Right lobe of liver (tissue), 6 donors: Measurements from ENCODE around the gene EPHX1. TPM values are rescaled to one million over a fixed set of nuclear protein-coding genes. Genes with fewer than 3 reads are reported as not detected.
A peak's percentile ranks its signal among the peaks of the same experiment; 100 is the strongest.

Experiments
- ATAC-seq, 4 donors: fragments of 200-7000 bp; cut with Tn5 transposase; one replicate each; pipeline ENCODE4 v1.9.1; 2020; ENCODE audit warnings: mild to moderate bottlenecking in 4 of 4, moderate library complexity in 4 of 4
- DNase-seq, 3 donors: peaks; one replicate each; pipeline ENCODE4 v3.0.0-alpha.2; 2020
- H3K27ac ChIP-seq, 3 donors: fragments of 200-600 bp; one replicate each; pipeline ENCODE4 v1.8.0; 2022
- H3K27me3 ChIP-seq, 2 donors: fragments of 200-600 bp; one replicate each; pipeline ENCODE4 v1.8.0; 2022
- H3K36me3 ChIP-seq, 4 donors: fragments of 200-600 bp; sonication (generic) in 1 of 4; one replicate each; pipeline versions ENCODE4 v1.5.1 to v1.8.0; 2017 to 2022; ENCODE audit warnings: control low read depth in 1 of 4
- H3K4me1 ChIP-seq, 4 donors: fragments of 200-600 bp; sonication (generic) in 1 of 4; one replicate each; pipeline versions ENCODE4 v1.5.1 to v1.8.0; 2017 to 2022; ENCODE audit warnings: control low read depth in 1 of 4
- H3K4me3 ChIP-seq, 3 donors: fragments of 200-600 bp; one replicate each; pipeline ENCODE4 v1.8.0; 2022
- H3K9me3 ChIP-seq, 4 donors: fragments of 200-600 bp; sonication (generic) in 1 of 4; one replicate each; pipeline versions ENCODE4 v1.5.1 to v1.8.0; 2017 to 2022; ENCODE audit warnings: control low read depth in 1 of 4
- POLR2A ChIP-seq: fragments of 450-650 bp; IDR thresholded peaks from one replicate; pipeline ENCODE4 v1.6.1; 2017; ENCODE audit warnings: antibody characterized with exemption, mild to moderate bottlenecking
- WGBS: methylation state at CpG from one replicate; pipeline ENCODE4 v1.1.6; 2018; ENCODE audit warnings: low coverage, low lambda C conversion rate; ENCODE audit not compliant: insufficient coverage; ENCODE audit errors: missing lambda C conversion rate; 5-methylcytosine and 5-hydroxymethylcytosine counted together
- intact Hi-C, 2 donors: fragments of 100-400 bp; cut with DNase I; formaldehyde crosslinking; loops; one replicate each; pipeline versions ENCODE4 v1.11.2 to v1.14.1; 2022
- total RNA-seq, 6 experiments: library from RNA; depleted of rRNA in 2 of 6; stranded (reverse); fragments of >200 nt in 2 of 6; fragmentation: NEBNext Ultra II Directional in 3 of 6; extraction: Animal tissue kit (Norgen Biotek cat#: 25700) in 3 of 6; gene quantifications; one replicate each; pipeline versions ENCODE4 v1.1.0 to v1.2.4, GENCODE V29; 2016 to 2023
- TF ChIP-seq, protein P1 (sequence below), 4 donors: fragments of 200-600 bp in 3 of 4; fragments of 450-650 bp in 1 of 4; IDR thresholded peaks; one replicate each; pipeline versions ENCODE4 v1.5.1 to v1.8.0; 2016 to 2022; ENCODE audit warnings: antibody characterized with exemption in 4 of 4, mild to moderate bottlenecking in 2 of 4
- donor health status: DM: no; HTN: yes; CAD: no.
- donor health status: DM: no; HTN: no; CAD: no.
- donor health status: DM: no; HTN: no; CAD: no.
- donor health status: DM: no; HTN: yes; CAD: no.
- donor health status: DM: no; HTN: yes; CAD: no.

EPHX1 gene
- total RNA-seq, 6 experiments from 2014 or later = 331 to 4,402 (median 1,032) TPM

DNA sequence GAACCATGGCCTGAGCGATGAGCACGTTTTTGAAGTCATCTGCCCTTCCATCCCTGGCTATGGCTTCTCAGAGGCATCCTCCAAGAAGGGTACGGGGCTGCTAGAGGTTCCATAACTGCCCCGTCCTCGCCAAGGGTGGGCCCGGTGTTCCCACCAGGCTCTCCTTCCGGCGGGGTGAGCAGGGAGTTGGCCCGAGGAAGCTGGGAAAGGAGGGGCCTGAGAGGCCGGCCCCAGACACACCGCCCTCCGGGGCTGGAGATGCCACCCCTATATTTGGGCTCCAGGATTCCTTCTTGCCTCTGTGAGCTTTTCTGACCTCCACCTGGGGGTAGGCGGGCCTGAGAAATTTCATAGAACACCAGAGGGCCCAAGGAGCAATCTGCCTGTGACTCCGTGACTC is 28.9 kb downstream of the EPHX1 start:
- H3K27ac ChIP-seq = no peak overlapping the region
- peaks cover 3 to 99% (median 49%) of the 10 kb centered on the region in 4 donors for H3K36me3 ChIP-seq
- no peak for TF ChIP-seq POLR2A
- TF ChIP-seq, protein P1, sequence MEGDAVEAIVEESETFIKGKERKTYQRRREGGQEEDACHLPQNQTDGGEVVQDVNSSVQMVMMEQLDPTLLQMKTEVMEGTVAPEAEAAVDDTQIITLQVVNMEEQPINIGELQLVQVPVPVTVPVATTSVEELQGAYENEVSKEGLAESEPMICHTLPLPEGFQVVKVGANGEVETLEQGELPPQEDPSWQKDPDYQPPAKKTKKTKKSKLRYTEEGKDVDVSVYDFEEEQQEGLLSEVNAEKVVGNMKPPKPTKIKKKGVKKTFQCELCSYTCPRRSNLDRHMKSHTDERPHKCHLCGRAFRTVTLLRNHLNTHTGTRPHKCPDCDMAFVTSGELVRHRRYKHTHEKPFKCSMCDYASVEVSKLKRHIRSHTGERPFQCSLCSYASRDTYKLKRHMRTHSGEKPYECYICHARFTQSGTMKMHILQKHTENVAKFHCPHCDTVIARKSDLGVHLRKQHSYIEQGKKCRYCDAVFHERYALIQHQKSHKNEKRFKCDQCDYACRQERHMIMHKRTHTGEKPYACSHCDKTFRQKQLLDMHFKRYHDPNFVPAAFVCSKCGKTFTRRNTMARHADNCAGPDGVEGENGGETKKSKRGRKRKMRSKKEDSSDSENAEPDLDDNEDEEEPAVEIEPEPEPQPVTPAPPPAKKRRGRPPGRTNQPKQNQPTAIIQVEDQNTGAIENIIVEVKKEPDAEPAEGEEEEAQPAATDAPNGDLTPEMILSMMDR (IDR thresholded peaks at IDR 0.05) = no peak
- no peak overlapping the region for H3K4me3 ChIP-seq
- intact Hi-C loops = no loop called here
- H3K4me1 ChIP-seq = peaks cover 0 to 30% (median 3%) of the 10 kb centered on the region in 4 donors
- no peaks in the 10 kb centered on the region for H3K27me3 ChIP-seq
- H3K9me3 ChIP-seq = no peaks in the 10 kb centered on the region
- ATAC-seq = peak in 1 of 4 donors; percentile 2
- 60% methylated on average over 5 of the region's 14 CpGs for WGBS
- DNase-seq = peak in 1 of 3 donors; percentile 47

DNA sequence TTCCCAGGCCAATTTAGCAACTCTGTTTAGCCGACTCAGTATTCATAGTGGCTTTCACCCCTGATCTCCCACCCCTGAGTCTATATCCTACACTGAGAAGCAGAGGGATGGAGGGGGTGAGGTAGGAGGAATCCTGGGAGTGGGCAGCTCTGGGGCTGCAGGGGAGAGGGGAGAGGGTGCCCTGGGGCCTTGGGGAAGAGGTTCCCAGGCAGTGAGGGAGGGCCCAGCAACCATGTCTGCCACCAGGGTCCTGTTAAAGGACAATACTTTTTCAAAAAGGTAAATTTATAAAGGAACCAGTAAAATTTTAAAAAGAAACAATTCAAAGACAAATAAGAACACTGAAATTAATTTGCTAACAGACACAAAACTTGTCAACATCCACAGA is 30.3 kb downstream of the EPHX1 start:
- no peaks in the 10 kb centered on the region for H3K27me3 ChIP-seq
- no peak overlapping the region for H3K4me3 ChIP-seq
- peaks cover 3 to 100% (median 54%) of the 10 kb centered on the region in 4 donors for H3K36me3 ChIP-seq
- no peak for TF ChIP-seq POLR2A
- TF ChIP-seq, protein P1 (IDR thresholded peaks at IDR 0.05) = no peak
- no peak overlapping the region for H3K27ac ChIP-seq
- WGBS = 88% methylated on average over 1 of the region's 1 CpG
- H3K4me1 ChIP-seq = peaks cover 0 to 19% (median 3%) of the 10 kb centered on the region in 4 donors
- no peak for ATAC-seq
- no peaks in the 10 kb centered on the region for H3K9me3 ChIP-seq
- intact Hi-C loops = loop anchor here in 1 of 2 donors (10.0 kb wide), 1 partner anchor 65 kb away; the partner anchor contains the start of gene SRP9
- peak in 1 of 3 donors; percentile 48 for DNase-seq

DNA sequence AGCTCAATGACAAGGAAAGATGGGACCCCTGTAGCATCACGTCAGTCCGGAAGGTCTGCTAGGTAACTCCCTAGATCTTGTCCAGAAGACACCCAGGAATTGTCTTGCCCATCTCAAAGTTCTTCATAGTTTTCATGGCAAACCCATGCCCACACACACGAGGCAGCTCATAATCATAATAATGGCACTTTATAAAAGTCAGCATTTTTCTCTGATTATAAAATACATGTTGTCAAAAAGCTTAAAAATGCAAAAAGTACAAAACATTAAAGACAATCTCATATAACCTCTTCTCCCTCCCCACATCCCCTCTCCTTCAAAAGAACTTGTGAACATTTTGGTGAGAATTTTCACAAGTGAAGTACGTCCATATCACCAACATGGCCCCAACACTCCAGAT is 30.8 kb downstream of the EPHX1 start:
- H3K4me3 ChIP-seq = no peak overlapping the region
- peaks cover 3 to 100% (median 55%) of the 10 kb centered on the region in 4 donors for H3K36me3 ChIP-seq
- no peaks in the 10 kb centered on the region for H3K9me3 ChIP-seq
- H3K27ac ChIP-seq = no peak overlapping the region
- WGBS = 72% methylated on average over 4 of the region's 4 CpGs
- peaks cover 0 to 18% (median 2%) of the 10 kb centered on the region in 4 donors for H3K4me1 ChIP-seq
- DNase-seq = peak in 1 of 3 donors; percentile 17
- intact Hi-C loops = loop anchor here in 1 of 2 donors (10.0 kb wide), 1 partner anchor 66 kb away; the partner anchor contains the start of gene SRP9
- ATAC-seq = no peak
- TF ChIP-seq, protein P1 (IDR thresholded peaks at IDR 0.05) = no peak
- TF ChIP-seq POLR2A = no peak
- no peaks in the 10 kb centered on the region for H3K27me3 ChIP-seq

DNA sequence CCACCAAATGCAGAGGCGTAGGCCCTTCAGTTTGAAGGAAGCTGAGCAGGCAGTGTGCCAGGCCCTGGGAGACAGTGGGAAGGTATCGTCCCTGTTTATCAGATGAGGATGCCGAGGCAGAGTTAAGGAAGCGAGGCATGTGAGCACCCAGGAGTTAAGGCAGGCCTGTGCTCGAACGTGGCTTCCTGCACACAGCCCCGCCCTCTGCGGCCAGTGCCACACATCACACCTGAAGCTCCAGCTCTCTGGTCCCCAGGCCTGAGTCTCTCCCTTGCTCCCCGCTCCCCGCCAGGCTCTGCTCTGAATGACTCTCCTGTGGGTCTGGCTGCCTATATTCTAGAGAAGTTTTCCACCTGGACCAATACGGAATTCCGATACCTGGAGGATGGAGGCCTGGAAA is 32.1 kb downstream of the EPHX1 start:
- 44% methylated on average over 4 of the region's 12 CpGs for WGBS
- DNase-seq = peak in 1 of 3 donors; percentile 56
- ATAC-seq = no peak
- intact Hi-C loops = loop anchor here in 1 of 2 donors (10.0 kb wide), 1 partner anchor 67 kb away; the partner anchor contains the start of gene SRP9
- Histone ChIP-seq H3K9me3 (no peaks in the 10 kb centered on the region), H3K4me3 (no peak overlapping the region), H3K27me3 (no peaks in the 10 kb centered on the region), H3K27ac (no peak overlapping the region), H3K36me3 (peaks cover 3 to 100% (median 54%) of the 10 kb centered on the region in 4 donors), H3K4me1 (peaks cover 0 to 6% (median 0%) of the 10 kb centered on the region in 4 donors)
- TF ChIP-seq, protein P1 (IDR thresholded peaks at IDR 0.05) = no peak
- TF ChIP-seq POLR2A = no peak
